Panc1 (cell line): ENCODE measurements around the gene NEO1. TPM values are rescaled to one million over a fixed set of nuclear protein-coding genes. Genes with fewer than 3 reads are reported as not detected.

ENCODE experiments used
- ATAC-seq: fragments of 200-7000 bp; cut with Tn5 transposase; 2 replicates; pipeline ENCODE4 v1.9.1; 2020; ENCODE audit warnings: mild to moderate bottlenecking, moderate library complexity
- BruUV-seq: library from RNA; stranded (reverse); fragments of 400-500 nt; replicated peaks from 2 replicates; lab custom pipeline; 2021; lab: Mats Ljungman, UMichigan
- CTCF ChIA-PET: fragments of 300-600 bp; sonication (Branson Sonifier 250); formaldehyde crosslinking; loops from one replicate; lab custom pipeline; 2022; ENCODE audit warnings: antibody characterized with exemption; lab: Charles Lee
- POLR2A ChIA-PET: fragments of 300-600 bp; sonication (Branson Sonifier 250); formaldehyde crosslinking; loops from one replicate; lab custom pipeline; 2022; ENCODE audit warnings: antibody characterized with exemption; lab: Charles Lee
- DNase-seq: peaks from one replicate; pipeline ENCODE4 v3.0.0-alpha.2; 2010; ENCODE audit warnings: low read depth, low spot score
- H3K27ac ChIP-seq: 2 replicates; pipeline ENCODE4 v1.5.1; 2011; ENCODE audit warnings: mild to moderate bottlenecking, low read length, inconsistent platforms
- H3K27me3 ChIP-seq: fragments of 200-500 bp; sonication (Bioruptor generic); 2 replicates; pipeline ENCODE4 v1.6.0; 2014; ENCODE audit warnings: low read length, inconsistent platforms; ENCODE audit not compliant: control insufficient read depth, insufficient read depth
- H3K36me3 ChIP-seq: fragments of 200-500 bp; sonication (Bioruptor generic); 2 replicates; pipeline ENCODE4 v1.5.1; 2014; ENCODE audit warnings: inconsistent platforms, mild to moderate bottlenecking, low read length, moderate library complexity; ENCODE audit not compliant: control insufficient read depth, insufficient read depth
- H3K4me1 ChIP-seq: 2 replicates; pipeline ENCODE4 v1.5.1; 2011; ENCODE audit warnings: inconsistent platforms, mild to moderate bottlenecking, low read length, moderate library complexity; ENCODE audit not compliant: control insufficient read depth, insufficient read depth
- H3K4me3 ChIP-seq, 2 experiments: 2 replicates each; pipeline ENCODE4 v1.5.1; 2011 to 2012; ENCODE audit warnings: low read depth in 2 of 2, low read length in 2 of 2, mild to moderate bottlenecking in 2 of 2, inconsistent platforms in 1 of 2, moderate library complexity in 1 of 2
- H3K9me3 ChIP-seq: fragments of 200-500 bp; sonication (Bioruptor generic); 2 replicates; pipeline ENCODE4 v1.5.1; 2014; ENCODE audit warnings: low read depth, mild to moderate bottlenecking, inconsistent platforms, low read length, moderate library complexity; ENCODE audit not compliant: control insufficient read depth, insufficient read depth
- POLR2AphosphoS5 ChIP-seq: IDR thresholded peaks from 2 replicates; pipeline ENCODE4 v1.6.1; 2012; ENCODE audit warnings: mild to moderate bottlenecking, low read depth, low read length, moderate library complexity
- SIN3A ChIP-seq: IDR thresholded peaks from 2 replicates; pipeline ENCODE4 v1.6.1; 2012; ENCODE audit warnings: low read depth, mild to moderate bottlenecking, low read length, moderate library complexity, borderline replicate concordance; ENCODE audit not compliant: insufficient read depth
- TCF7L2 ChIP-seq: IDR thresholded peaks from 2 replicates; pipeline ENCODE4 v1.6.1; 2011; ENCODE audit warnings: mild to moderate bottlenecking, low read depth, low read length, inconsistent platforms
- in situ Hi-C: cut with HindIII; loops from 2 replicates; pipeline ENCODE4 v1.10.0; 2016; ENCODE audit warnings: low sequenced_read_pairs, low pct_unique_long_range_greater_than_20kb
- intact Hi-C: fragments of 100-400 bp; cut with micrococcal nuclease; formaldehyde crosslinking; loops from one replicate; pipeline ENCODE4 v1.10.0; 2022; ENCODE audit not compliant: unreplicated experiment
- total RNA-seq: library from RNA; stranded (reverse); gene quantifications from one replicate; pipeline ENCODE4 v1.2.1, GENCODE V29; 2021; ENCODE audit not compliant: unreplicated experiment
- TF ChIP-seq, protein P1 (sequence below), 2 experiments: IDR thresholded peaks; 2 replicates each; pipeline ENCODE4 v1.6.1; 2011 to 2012; ENCODE audit warnings: low read depth in 2 of 2, control low read depth in 1 of 2, low read length in 1 of 2, mild to moderate bottlenecking in 1 of 2, moderate library complexity in 1 of 2; ENCODE audit not compliant: insufficient read depth in 1 of 2
- TF ChIP-seq, protein P2 (sequence below): fragments of 450-650 bp; IDR thresholded peaks from 2 replicates; pipeline ENCODE4 v1.5.1; 2017; ENCODE audit warnings: mild to moderate bottlenecking

NEO1 gene
- total RNA-seq, 1 experiment from 2014 or later, result 7.5 TPM

DNA sequence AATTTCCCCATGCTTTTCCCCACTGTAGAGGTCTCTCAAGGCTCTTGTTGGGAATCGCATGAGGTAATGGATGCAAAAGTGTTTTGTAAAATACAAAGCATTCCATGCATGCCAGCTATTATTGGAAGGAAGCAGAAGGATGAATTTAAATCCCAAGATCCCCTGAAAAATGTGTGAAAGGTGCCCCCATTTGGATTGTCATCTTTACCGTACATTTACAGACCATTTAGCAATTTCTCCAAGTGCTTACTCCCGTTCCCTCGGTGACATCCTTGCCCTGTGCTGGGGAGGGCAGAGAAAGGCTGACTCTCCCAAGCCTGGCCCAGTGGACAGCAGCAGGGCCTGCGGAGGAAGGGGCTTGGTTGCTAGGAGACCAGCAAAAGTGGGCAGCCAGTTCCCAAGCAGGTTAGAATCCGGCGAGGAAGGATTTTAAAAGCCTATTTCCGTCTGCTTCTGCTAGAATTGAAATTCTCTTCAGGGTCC is 31.1 kb upstream of the NEO1 start:
- no peak for DNase-seq
- no TSS peak for BruUV-seq
- POLR2A ChIA-PET, result no interaction called here
- H3K27me3 ChIP-seq, result no peaks in the 10 kb centered on the region
- no peak overlapping the region for H3K27ac ChIP-seq
- no peak for ATAC-seq
- TF ChIP-seq, protein P1, sequence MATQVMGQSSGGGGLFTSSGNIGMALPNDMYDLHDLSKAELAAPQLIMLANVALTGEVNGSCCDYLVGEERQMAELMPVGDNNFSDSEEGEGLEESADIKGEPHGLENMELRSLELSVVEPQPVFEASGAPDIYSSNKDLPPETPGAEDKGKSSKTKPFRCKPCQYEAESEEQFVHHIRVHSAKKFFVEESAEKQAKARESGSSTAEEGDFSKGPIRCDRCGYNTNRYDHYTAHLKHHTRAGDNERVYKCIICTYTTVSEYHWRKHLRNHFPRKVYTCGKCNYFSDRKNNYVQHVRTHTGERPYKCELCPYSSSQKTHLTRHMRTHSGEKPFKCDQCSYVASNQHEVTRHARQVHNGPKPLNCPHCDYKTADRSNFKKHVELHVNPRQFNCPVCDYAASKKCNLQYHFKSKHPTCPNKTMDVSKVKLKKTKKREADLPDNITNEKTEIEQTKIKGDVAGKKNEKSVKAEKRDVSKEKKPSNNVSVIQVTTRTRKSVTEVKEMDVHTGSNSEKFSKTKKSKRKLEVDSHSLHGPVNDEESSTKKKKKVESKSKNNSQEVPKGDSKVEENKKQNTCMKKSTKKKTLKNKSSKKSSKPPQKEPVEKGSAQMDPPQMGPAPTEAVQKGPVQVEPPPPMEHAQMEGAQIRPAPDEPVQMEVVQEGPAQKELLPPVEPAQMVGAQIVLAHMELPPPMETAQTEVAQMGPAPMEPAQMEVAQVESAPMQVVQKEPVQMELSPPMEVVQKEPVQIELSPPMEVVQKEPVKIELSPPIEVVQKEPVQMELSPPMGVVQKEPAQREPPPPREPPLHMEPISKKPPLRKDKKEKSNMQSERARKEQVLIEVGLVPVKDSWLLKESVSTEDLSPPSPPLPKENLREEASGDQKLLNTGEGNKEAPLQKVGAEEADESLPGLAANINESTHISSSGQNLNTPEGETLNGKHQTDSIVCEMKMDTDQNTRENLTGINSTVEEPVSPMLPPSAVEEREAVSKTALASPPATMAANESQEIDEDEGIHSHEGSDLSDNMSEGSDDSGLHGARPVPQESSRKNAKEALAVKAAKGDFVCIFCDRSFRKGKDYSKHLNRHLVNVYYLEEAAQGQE (IDR thresholded peaks at IDR 0.05; ENCODE audit: insufficient read depth in 1 of 2, low read depth in 2 of 2, low read length in 1 of 2), result no peak
- TF ChIP-seq POLR2AphosphoS5 (no peak), SIN3A (no peak), TCF7L2 (no peak)
- TF ChIP-seq, protein P2, sequence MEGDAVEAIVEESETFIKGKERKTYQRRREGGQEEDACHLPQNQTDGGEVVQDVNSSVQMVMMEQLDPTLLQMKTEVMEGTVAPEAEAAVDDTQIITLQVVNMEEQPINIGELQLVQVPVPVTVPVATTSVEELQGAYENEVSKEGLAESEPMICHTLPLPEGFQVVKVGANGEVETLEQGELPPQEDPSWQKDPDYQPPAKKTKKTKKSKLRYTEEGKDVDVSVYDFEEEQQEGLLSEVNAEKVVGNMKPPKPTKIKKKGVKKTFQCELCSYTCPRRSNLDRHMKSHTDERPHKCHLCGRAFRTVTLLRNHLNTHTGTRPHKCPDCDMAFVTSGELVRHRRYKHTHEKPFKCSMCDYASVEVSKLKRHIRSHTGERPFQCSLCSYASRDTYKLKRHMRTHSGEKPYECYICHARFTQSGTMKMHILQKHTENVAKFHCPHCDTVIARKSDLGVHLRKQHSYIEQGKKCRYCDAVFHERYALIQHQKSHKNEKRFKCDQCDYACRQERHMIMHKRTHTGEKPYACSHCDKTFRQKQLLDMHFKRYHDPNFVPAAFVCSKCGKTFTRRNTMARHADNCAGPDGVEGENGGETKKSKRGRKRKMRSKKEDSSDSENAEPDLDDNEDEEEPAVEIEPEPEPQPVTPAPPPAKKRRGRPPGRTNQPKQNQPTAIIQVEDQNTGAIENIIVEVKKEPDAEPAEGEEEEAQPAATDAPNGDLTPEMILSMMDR, result no peak
- H3K4me1 ChIP-seq, result no peaks in the 10 kb centered on the region
- in situ Hi-C loops (no loop called here), intact Hi-C loops (no loop called here)
- CTCF ChIA-PET, result no interaction called here
- no peaks in the 10 kb centered on the region for H3K36me3 ChIP-seq
- no peaks in the 10 kb centered on the region for H3K9me3 ChIP-seq
- no peak overlapping the region for H3K4me3 ChIP-seq

DNA sequence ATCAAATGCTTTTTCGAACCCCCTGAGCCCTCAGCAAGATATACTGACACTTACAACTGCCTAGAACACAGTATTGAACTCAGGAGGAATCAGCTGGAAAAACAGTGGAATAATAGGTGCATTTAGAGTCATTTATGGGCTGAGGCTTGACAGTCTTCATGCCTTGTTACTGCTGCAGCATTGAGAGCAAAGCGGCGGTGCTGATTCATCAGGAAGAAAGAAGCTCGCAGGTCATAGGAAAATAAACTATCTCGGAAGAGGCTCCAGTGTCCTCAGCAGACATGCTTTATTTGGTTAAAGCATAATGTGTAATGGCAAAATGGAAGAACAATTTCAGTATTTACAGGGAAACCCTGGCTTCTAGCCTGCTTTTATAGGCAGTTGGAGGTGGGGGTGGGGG is 30.1 kb upstream of the NEO1 start:
- intact Hi-C loops, result no loop called here
- TF ChIP-seq, protein P1 (IDR thresholded peaks at IDR 0.05; ENCODE audit: insufficient read depth in 1 of 2, low read depth in 2 of 2, low read length in 1 of 2), result no peak
- TF ChIP-seq POLR2AphosphoS5, result no peak
- TF ChIP-seq, protein P2, result no peak
- TF ChIP-seq TCF7L2, result no peak
- no peak for TF ChIP-seq SIN3A
- no peaks in the 10 kb centered on the region for H3K27me3 ChIP-seq
- POLR2A ChIA-PET, result no interaction called here
- DNase-seq (no peak), ATAC-seq (no peak)
- no peaks in the 10 kb centered on the region for H3K9me3 ChIP-seq
- CTCF ChIA-PET, result interaction anchor here (0.6 kb wide), 1 partner anchor 711 kb away, joined by 7 read pairs; no protein-coding TSS in a partner anchor
- H3K27ac ChIP-seq, result no peak overlapping the region
- BruUV-seq, result no TSS peak
- no peaks in the 10 kb centered on the region for H3K36me3 ChIP-seq
- H3K4me1 ChIP-seq, result no peaks in the 10 kb centered on the region
- in situ Hi-C loops, result no loop called here
- H3K4me3 ChIP-seq, result no peak overlapping the region
